ENCODE data around the gene EBF3.

DNA sequence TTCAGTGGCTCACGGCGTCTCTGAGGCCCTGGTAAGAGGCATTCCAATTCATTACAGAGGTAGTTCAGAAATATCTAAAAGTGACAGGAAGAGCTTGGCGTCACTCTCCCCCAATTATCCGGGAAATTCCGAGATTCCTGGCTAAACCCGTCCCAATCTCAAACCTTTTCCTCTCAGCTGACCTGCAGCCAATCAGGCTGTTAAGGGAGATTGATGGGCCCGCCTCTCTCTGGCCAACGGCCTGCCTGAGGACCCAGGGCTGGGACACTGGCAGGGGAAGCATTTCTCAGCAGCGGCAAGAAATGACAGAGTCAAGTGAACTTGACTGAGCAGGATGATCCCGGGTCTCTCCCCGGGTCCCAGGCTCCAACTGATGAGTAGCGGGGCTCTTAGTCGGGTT, 72.3 kb downstream of the EBF3 start:
- TF ChIP-seq EZH2 (IDR thresholded peaks at IDR 0.05; ENCODE audit: borderline replicate concordance, low read depth, low read length, severe bottlenecking) = no peak
- TF ChIP-seq, protein P1, sequence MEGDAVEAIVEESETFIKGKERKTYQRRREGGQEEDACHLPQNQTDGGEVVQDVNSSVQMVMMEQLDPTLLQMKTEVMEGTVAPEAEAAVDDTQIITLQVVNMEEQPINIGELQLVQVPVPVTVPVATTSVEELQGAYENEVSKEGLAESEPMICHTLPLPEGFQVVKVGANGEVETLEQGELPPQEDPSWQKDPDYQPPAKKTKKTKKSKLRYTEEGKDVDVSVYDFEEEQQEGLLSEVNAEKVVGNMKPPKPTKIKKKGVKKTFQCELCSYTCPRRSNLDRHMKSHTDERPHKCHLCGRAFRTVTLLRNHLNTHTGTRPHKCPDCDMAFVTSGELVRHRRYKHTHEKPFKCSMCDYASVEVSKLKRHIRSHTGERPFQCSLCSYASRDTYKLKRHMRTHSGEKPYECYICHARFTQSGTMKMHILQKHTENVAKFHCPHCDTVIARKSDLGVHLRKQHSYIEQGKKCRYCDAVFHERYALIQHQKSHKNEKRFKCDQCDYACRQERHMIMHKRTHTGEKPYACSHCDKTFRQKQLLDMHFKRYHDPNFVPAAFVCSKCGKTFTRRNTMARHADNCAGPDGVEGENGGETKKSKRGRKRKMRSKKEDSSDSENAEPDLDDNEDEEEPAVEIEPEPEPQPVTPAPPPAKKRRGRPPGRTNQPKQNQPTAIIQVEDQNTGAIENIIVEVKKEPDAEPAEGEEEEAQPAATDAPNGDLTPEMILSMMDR (IDR thresholded peaks at IDR 0.05; ENCODE audit: extremely low read depth in 1 of 2, insufficient read depth in 1 of 2, low read depth in 1 of 2, low read length in 2 of 2) = no peak
- TF ChIP-seq POLR2A (IDR thresholded peaks at IDR 0.05; ENCODE audit: low read depth, low read length) = no peak
- TF ChIP-seq, protein P2, sequence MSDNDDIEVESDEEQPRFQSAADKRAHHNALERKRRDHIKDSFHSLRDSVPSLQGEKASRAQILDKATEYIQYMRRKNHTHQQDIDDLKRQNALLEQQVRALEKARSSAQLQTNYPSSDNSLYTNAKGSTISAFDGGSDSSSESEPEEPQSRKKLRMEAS (IDR thresholded peaks at IDR 0.05; ENCODE audit: insufficient read depth, insufficient read length) = no peak
- TF ChIP-seq JUN (IDR thresholded peaks at IDR 0.05; ENCODE audit: borderline replicate concordance, insufficient read depth, insufficient read length, low read depth) = no peak
- no peak for TF ChIP-seq GATA2 (IDR thresholded peaks at IDR 0.05; ENCODE audit: insufficient read depth, insufficient read length, low read depth, low read length)
- no peak for TF ChIP-seq POLR2AphosphoS5 (IDR thresholded peaks at IDR 0.05; ENCODE audit: insufficient read depth, low read depth, low read length)
- no peak for TF ChIP-seq MYC (IDR thresholded peaks at IDR 0.05; ENCODE audit: low read depth, low read length)
